A549 (cell line): ENCODE results near the gene IRF9. TPM values are rescaled to one million over a fixed set of nuclear protein-coding genes. Genes with fewer than 3 reads are reported as not detected.
"Not testable (repeated sequence)": the region's sequence is repeated elsewhere in the genome, so short reads cannot be mapped to it uniquely, and the experiment has no call there.

Experiments
- ATAC-seq, 2 experiments: fragments of 200-7000 bp in 1 of 2; fragments of >200 bp in 1 of 2; cut with Nextera tagmentation in 1 of 2; cut with Tn5 transposase in 1 of 2; 3 replicates each; pipeline versions ENCODE4 v1.8.0 to v1.9.1; 2018 to 2020; ENCODE audit warnings: mild to moderate bottlenecking in 1 of 2, moderate library complexity in 1 of 2
- CTCF ChIA-PET: fragments of 300-600 bp; sonication (Branson Sonifier 250); formaldehyde crosslinking; extraction: SDS; loops from one replicate; lab custom pipeline; 2021; ENCODE audit warnings: antibody characterized with exemption, inconsistent platforms; lab: Yijun Ruan, JAX
- POLR2A ChIA-PET: fragments of 350-600 bp; formaldehyde crosslinking; extraction: SDS; loops from one replicate; lab custom pipeline; 2021; ENCODE audit warnings: antibody characterized with exemption, inconsistent platforms; lab: Yijun Ruan, JAX
- DNase-seq, 2 experiments: peaks; one replicate each; pipeline versions ENCODE4 v3.0.0 to v3.0.0-alpha.2; 2011 to 2016; ENCODE audit warnings: low read depth in 1 of 2, low spot score in 1 of 2
- FAIRE-seq: peaks from 2 replicates; lab custom pipeline; 2011; peaks lifted over from hg19 to GRCh38; lab: Jason Lieb, UNC
- H3K27ac ChIP-seq, 2 experiments: fragments of >200 bp; sonication (Bioruptor Twin); formaldehyde crosslinking; 3 replicates each; pipeline ENCODE4 v1.5.1; 2016 to 2017
- H3K4me1 ChIP-seq: fragments of >200 bp; sonication (Bioruptor Twin); formaldehyde crosslinking; 3 replicates; pipeline ENCODE4 v1.6.1; 2016
- H3K4me2 ChIP-seq: fragments of >200 bp; sonication (Bioruptor Twin); formaldehyde crosslinking; 3 replicates; pipeline ENCODE4 v1.6.1; 2016
- H3K4me3 ChIP-seq: fragments of >200 bp; sonication (Bioruptor Twin); formaldehyde crosslinking; 3 replicates; pipeline ENCODE4 v1.5.1; 2016
- H3K9me3 ChIP-seq: fragments of >200 bp; sonication (Bioruptor Twin); formaldehyde crosslinking; 3 replicates; pipeline ENCODE4 v1.6.1; 2016
- ATOH8 ChIP-seq: fragments of 250-450 bp; sonication (Bioruptor Pico); IDR thresholded peaks from 2 replicates; pipeline ENCODE4 v1.5.0; 2020; ENCODE audit warnings: low read depth, mild to moderate bottlenecking, moderate library complexity
- CBX2 ChIP-seq: fragments of 200-600 bp; sonication (generic); IDR thresholded peaks from 2 replicates; pipeline ENCODE4 v1.6.1; 2016; ENCODE audit warnings: low read depth, mild to moderate bottlenecking, borderline replicate concordance
- FOXS1 ChIP-seq: fragments of 250-450 bp; sonication (Bioruptor Pico); IDR thresholded peaks from 2 replicates; pipeline ENCODE4 v1.5.0; 2020; ENCODE audit warnings: mild to moderate bottlenecking, moderate library complexity
- HOXB13 ChIP-seq: fragments of 250-450 bp; sonication (Bioruptor Pico); IDR thresholded peaks from 2 replicates; pipeline ENCODE4 v1.5.0; 2020; ENCODE audit warnings: low read depth, mild to moderate bottlenecking, moderate library complexity
- KDM1A ChIP-seq: fragments of 200-600 bp; sonication (generic); IDR thresholded peaks from 2 replicates; pipeline ENCODE4 v1.6.1; 2016; ENCODE audit warnings: low read depth, mild to moderate bottlenecking
- MAFK ChIP-seq: fragments of 450-650 bp; IDR thresholded peaks from 2 replicates; pipeline ENCODE4 v1.6.1; 2014; ENCODE audit not compliant: partially characterized antibody
- PHF8 ChIP-seq: fragments of 200-600 bp; sonication (generic); IDR thresholded peaks from 2 replicates; pipeline ENCODE4 v1.6.1; 2016; ENCODE audit warnings: low read depth, mild to moderate bottlenecking, antibody characterized with exemption, moderate library complexity, borderline replicate concordance
- REST ChIP-seq: fragments of 200-600 bp; sonication (generic); IDR thresholded peaks from 2 replicates; pipeline ENCODE4 v1.6.1; 2016; ENCODE audit warnings: antibody characterized with exemption, mild to moderate bottlenecking, moderate library complexity
- SMC3 ChIP-seq: fragments of >200 bp; sonication (Bioruptor Twin); formaldehyde crosslinking; IDR thresholded peaks from 3 replicates; pipeline ENCODE4 v1.6.1; 2018; ENCODE audit warnings: inconsistent platforms
- TP53 ChIP-seq: fragments of 250-450 bp; sonication (Bioruptor Pico); IDR thresholded peaks from 2 replicates; pipeline ENCODE4 v1.5.0; 2021; ENCODE audit warnings: mild to moderate bottlenecking, moderate library complexity
- ZFP36 ChIP-seq: fragments of 450-650 bp; IDR thresholded peaks from 2 replicates; pipeline ENCODE4 v1.6.1; 2014; ENCODE audit warnings: borderline replicate concordance; ENCODE audit not compliant: partially characterized antibody
- ZNF302 ChIP-seq: fragments of 250-450 bp; sonication (Bioruptor Pico); IDR thresholded peaks from 2 replicates; pipeline ENCODE4 v1.9.0; 2021; ENCODE audit warnings: inconsistent platforms, mild to moderate bottlenecking, moderate library complexity
- WGBS: methylation state at CpG from one replicate; pipeline ENCODE4 v1.1.6; 2017; ENCODE audit errors: missing lambda C conversion rate; 5-methylcytosine and 5-hydroxymethylcytosine counted together
- polyA plus RNA-seq, 4 experiments: library from polyadenylated mRNA; depleted of rRNA in 3 of 4; stranded (reverse); fragments of >200 nt; fragmentation: RNase III in 1 of 4; extraction: RNeasy Plus Mini Kit Qiagen cat#74134 plus additional on column Dnase treatment in 1 of 4; gene quantifications; 2 replicates in 3 of 4; 3 replicates in 1 of 4; pipeline ENCODE4 v1.2.3, GENCODE V29; 2011 to 2017

IRF9 gene
- polyA plus RNA-seq, 2 of the 4 experiments (the other 2 are of a cell fraction), result 19.0 to 23.1 TPM

DNA sequence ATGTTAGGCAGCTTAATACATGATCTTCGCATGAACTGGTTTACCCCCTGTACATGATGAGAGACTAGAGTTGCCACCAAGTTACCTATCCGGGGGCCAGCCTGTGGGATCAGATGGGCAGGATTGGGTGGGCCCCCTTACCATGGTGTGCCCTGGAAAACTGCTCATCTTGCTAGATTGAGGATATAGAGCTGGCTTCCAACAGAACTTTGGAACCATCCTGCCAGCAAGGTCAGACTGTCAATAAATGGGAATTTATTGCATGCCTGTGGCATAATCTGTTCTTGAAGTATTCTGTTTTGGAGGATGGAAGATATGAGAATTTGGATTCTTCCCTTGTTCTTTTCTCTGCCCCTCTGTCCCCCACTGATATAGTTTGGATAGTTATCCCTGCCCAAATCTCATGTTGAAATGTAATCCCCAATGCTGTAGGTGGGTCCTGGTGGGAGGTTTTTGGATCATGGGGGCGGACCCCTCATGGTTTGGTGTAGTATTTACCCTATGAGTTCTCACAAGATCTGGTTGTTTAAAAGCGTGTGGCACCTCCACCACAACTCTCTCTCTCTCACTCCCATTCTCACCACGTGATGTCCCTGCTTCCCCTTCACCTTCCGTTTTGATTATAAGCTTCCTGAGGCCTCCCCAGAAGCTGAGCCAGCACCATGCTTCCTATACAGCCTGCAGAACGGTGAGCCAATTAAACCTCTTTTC is 37.9 kb downstream of the IRF9 start:
- Histone ChIP-seq H3K4me1 (peaks cover 13% of the 10 kb centered on the region; the same call in 2 of the 3 replicates), H3K27ac (no peak overlapping the region), H3K4me2 (no peak overlapping the region), H3K9me3 (0 out of 3 replicates have a peak, but pooled peaks cover 3% of the 10 kb centered on the region), H3K4me3 (no peak overlapping the region)
- WGBS, result 95% methylated on average over 7 of the region's 7 CpGs
- FAIRE-seq (no peak), DNase-seq (no peak)
- POLR2A ChIA-PET, result interaction anchor here (0.7 kb wide), 1 partner anchor 43 kb away, joined by 8 read pairs; no protein-coding TSS in a partner anchor
- TF ChIP-seq SMC3 (no peak), ZNF302 (CRISPR knock-in tag) (no peak), TP53 (CRISPR knock-in tag) (no peak), ZFP36 (no peak), CBX2 (no peak), ATOH8 (CRISPR knock-in tag) (no peak), KDM1A (no peak), FOXS1 (CRISPR knock-in tag) (no peak)
- TF ChIP-seq, all 56 proteins: peak for 0
- CTCF ChIA-PET, result interaction anchor here (1.3 kb wide), 1 partner anchor 43 kb away, joined by 3 read pairs; the partner anchor contains the start of gene TINF2
- no peak for ATAC-seq

GRCh38 chr14:24202538-24202937 is 41.5 kb downstream of the IRF9 start:
- H3K4me3 ChIP-seq, CTCF ChIA-PET, H3K4me1 ChIP-seq, H3K27ac ChIP-seq, ATAC-seq, POLR2A ChIA-PET, DNase-seq, H3K4me2 ChIP-seq, FAIRE-seq, H3K9me3 ChIP-seq: not testable (repeated sequence)
- WGBS, result 93% methylated on average over 8 of the region's 8 CpGs

GRCh38 chr14:24203249-24203886 is 42.3 kb downstream of the IRF9 start:
- H3K27ac ChIP-seq, H3K9me3 ChIP-seq, H3K4me3 ChIP-seq, H3K4me1 ChIP-seq, ATAC-seq, H3K4me2 ChIP-seq, FAIRE-seq, DNase-seq: not testable (repeated sequence)
- CTCF ChIA-PET, result interaction anchor here (0.7 to 1.1 kb wide), 2 partner anchors 8 to 113 kb away, joined by 3 read pairs; no protein-coding TSS in a partner anchor
- WGBS, result 97% methylated on average over 16 of the region's 16 CpGs
- POLR2A ChIA-PET, result interaction anchor here (4.0 kb wide), 1 partner anchor 8 kb away, joined by 16 read pairs; the partner anchor contains the start of gene TM9SF1

DNA sequence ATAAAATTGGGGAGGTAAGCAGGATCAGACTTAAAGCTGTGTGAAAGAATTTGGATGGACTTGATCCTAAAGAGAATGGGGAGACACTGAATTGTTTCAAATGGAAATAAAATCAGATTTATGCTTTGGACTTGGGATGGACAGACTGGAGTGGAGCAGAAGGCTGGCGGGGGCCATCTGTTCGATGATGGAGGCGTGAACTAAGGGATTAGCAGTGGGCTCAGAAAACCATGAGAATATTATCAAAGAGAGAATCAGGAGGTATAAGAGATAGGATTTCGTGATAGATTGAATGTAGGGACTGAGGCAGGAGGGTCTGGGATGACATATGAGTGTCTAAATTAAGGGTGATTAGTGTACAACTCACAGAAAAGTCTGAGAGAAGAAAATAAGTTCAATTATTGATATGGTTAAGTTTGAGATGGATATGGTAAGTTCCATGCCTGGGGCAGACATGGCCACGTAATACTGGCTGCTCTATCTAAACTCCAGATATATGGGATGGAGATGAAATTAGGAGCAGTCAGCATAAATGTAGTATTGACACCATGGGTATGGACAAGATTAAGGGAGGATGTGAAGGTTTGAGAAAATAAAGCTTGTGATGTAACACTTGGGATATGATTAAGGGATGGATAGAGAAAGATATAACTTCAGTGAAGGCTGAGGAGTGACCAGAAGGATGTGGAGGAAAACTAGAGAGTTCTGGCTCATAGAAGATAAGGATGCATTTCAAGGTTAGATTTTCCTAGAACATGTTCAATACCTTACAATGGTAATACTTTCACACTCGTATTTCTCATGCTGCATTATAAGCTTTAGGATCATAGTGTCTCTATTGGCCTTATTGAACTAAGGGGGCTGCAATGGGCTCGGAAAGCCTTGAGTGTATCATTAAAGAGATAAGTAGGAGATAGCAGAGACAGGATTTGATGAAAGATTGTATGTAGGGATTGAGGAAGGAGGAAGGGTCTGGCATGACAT is 43.4 kb downstream of the IRF9 start:
- DNase-seq, result no peak
- WGBS, result 94% methylated on average over 7 of the region's 7 CpGs
- peak; percentile 80 for TF ChIP-seq MAFK
- no peak for TF ChIP-seq REST
- TF ChIP-seq ATOH8 (CRISPR knock-in tag), result no peak
- TF ChIP-seq HOXB13 (CRISPR knock-in tag), result no peak
- TF ChIP-seq PHF8, result no peak
- Histone ChIP-seq H3K9me3 (0 out of 3 replicates have a peak, but pooled peaks cover 3% of the 10 kb centered on the region), H3K27ac (no peak overlapping the region), H3K4me3 (no peak overlapping the region), H3K4me2 (no peak overlapping the region), H3K4me1 (no peaks in the 10 kb centered on the region)
- ChIA-PET POLR2A (interaction anchor here (4.0 kb wide), 1 partner anchor 9 kb away, joined by 16 read pairs; the partner anchor contains the start of gene TM9SF1), CTCF (interaction anchor here (0.7 to 1.4 kb wide), 3 partner anchors 9 to 114 kb away, joined by 3 to 5 read pairs (median 3); no protein-coding TSS in a partner anchor)
- FAIRE-seq, result no peak
- peak in 1 of 2 experiments; percentile 23; a peak in 1 of 6 replicates for ATAC-seq
